B cell (primary cell): Measurements from ENCODE around the gene FYN. TPM values are rescaled to one million over a fixed set of nuclear protein-coding genes. Genes with fewer than 3 reads are reported as not detected.

ENCODE experiments used
- ATAC-seq: fragments of 200-7000 bp; cut with Tn5 transposase; one replicate; pipeline ENCODE4 v1.10.0; 2021; ENCODE audit warnings: low read depth, mild to moderate bottlenecking, moderate number of reproducible peaks, moderate library complexity
- CTCF ChIA-PET: fragments of 350-600 bp; sonication (Branson Sonifier 250); formaldehyde crosslinking; loops from one replicate; lab custom pipeline; 2021; ENCODE audit warnings: antibody characterized with exemption, inconsistent platforms; lab: Charles Lee
- POLR2A ChIA-PET: fragments of 350-600 bp; sonication (Branson Sonifier 250); formaldehyde crosslinking; loops from one replicate; lab custom pipeline; 2021; ENCODE audit warnings: antibody characterized with exemption; lab: Charles Lee
- DNase-seq: peaks from one replicate; pipeline ENCODE4 v3.0.0; 2013
- H2AFZ ChIP-seq: 2 replicates; pipeline ENCODE4 v1.6.1; 2012; ENCODE audit warnings: mild to moderate bottlenecking, low read depth, low read length; ENCODE audit not compliant: insufficient read depth, poor library complexity, severe bottlenecking
- H3K27ac ChIP-seq, 2 donors: 1 replicate in 1 of 2; 2 replicates in 1 of 2; pipeline ENCODE4 v1.5.1; 2012 to 2013; ENCODE audit warnings: low read length in 2 of 2, mild to moderate bottlenecking in 2 of 2, moderate library complexity in 1 of 2
- H3K27me3 ChIP-seq, 4 experiments: fragments of 200-600 bp in 1 of 4; sonication (generic) in 1 of 4; replicated peaks in 1 of 4; 1 replicate in 2 of 4; 2 replicates in 2 of 4; pipeline versions ENCODE4 v1.6.1 to v1.7.0; 2013 to 2016; ENCODE audit warnings: low read length in 3 of 4, mild to moderate bottlenecking in 2 of 4, mixed read lengths in 1 of 4, moderate library complexity in 1 of 4; ENCODE audit not compliant: insufficient read depth in 4 of 4, control insufficient read depth in 3 of 4; ENCODE audit errors: control extremely low read depth in 1 of 4
- H3K36me3 ChIP-seq, 2 experiments: replicated peaks in 1 of 2; 1 replicate in 1 of 2; 2 replicates in 1 of 2; pipeline versions ENCODE4 v1.6.1 to v1.7.1; 2013; ENCODE audit warnings: low read length in 1 of 2; ENCODE audit not compliant: insufficient read depth in 2 of 2, control insufficient read depth in 1 of 2; ENCODE audit errors: control extremely low read depth in 1 of 2, extremely low read depth in 1 of 2
- H3K4me1 ChIP-seq, 2 donors: fragments of 200-600 bp in 1 of 2; sonication (generic) in 1 of 2; 1 replicate in 1 of 2; 2 replicates in 1 of 2; pipeline versions ENCODE4 v1.5.1 to v1.6.1; 2013 to 2017; ENCODE audit warnings: low read length in 2 of 2; ENCODE audit not compliant: control insufficient read depth in 2 of 2, insufficient read depth in 2 of 2
- H3K4me2 ChIP-seq: replicated peaks from 2 replicates; pipeline ENCODE3; 2012; ENCODE audit warnings: mild to moderate bottlenecking, low read depth, low read length; ENCODE audit not compliant: poor library complexity, severe bottlenecking
- H3K4me3 ChIP-seq, 5 experiments: fragments of 200-600 bp in 1 of 5; sonication (generic) in 1 of 5; 1 replicate in 3 of 5; 2 replicates in 2 of 5; pipeline versions ENCODE4 v1.5.1 to v1.7.0; 2011 to 2016; ENCODE audit warnings: low read length in 4 of 5, mild to moderate bottlenecking in 4 of 5, low read depth in 2 of 5, control low read depth in 1 of 5, moderate library complexity in 1 of 5; ENCODE audit not compliant: insufficient read depth in 1 of 5; ENCODE audit errors: control extremely low read depth in 1 of 5, extremely low read depth in 1 of 5
- H3K79me2 ChIP-seq: fragments of 200-600 bp; sonication (generic); one replicate; pipeline ENCODE4 v1.6.0; 2016; ENCODE audit warnings: low read length; ENCODE audit not compliant: control insufficient read depth, insufficient read depth
- H3K9ac ChIP-seq: fragments of 200-600 bp; sonication (generic); 2 replicates; pipeline ENCODE4 v1.6.1; 2017; ENCODE audit warnings: mild to moderate bottlenecking, low read length, moderate library complexity
- H3K9me3 ChIP-seq, 3 donors: one replicate each; pipeline versions ENCODE4 v1.6.1 to v1.7.1; 2013; ENCODE audit warnings: low read length in 2 of 3; ENCODE audit not compliant: control insufficient read depth in 2 of 3, insufficient read depth in 1 of 3; ENCODE audit errors: control extremely low read depth in 1 of 3
- H4K20me1 ChIP-seq: 2 replicates; pipeline ENCODE4 v1.6.0; 2012; ENCODE audit warnings: mild to moderate bottlenecking, low read length; ENCODE audit not compliant: insufficient read depth, control insufficient read depth, poor library complexity, severe bottlenecking
- H3K27ac Mint-ChIP-seq: one replicate; pipeline ENCODE4 v1.8.0; 2021; ENCODE audit warnings: mixed read lengths
- H3K27me3 Mint-ChIP-seq: one replicate; pipeline ENCODE4 v1.8.0; 2021; ENCODE audit warnings: mixed read lengths
- H3K4me1 Mint-ChIP-seq: one replicate; pipeline ENCODE4 v1.8.0; 2021; ENCODE audit warnings: mixed read lengths
- H3K4me3 Mint-ChIP-seq: one replicate; pipeline ENCODE4 v1.8.0; 2021; ENCODE audit warnings: mixed read lengths
- H3K9me3 Mint-ChIP-seq: one replicate; pipeline ENCODE4 v1.8.0; 2022; ENCODE audit warnings: mixed read lengths; ENCODE audit not compliant: insufficient read depth
- EZH2 ChIP-seq: IDR thresholded peaks from 2 replicates; pipeline ENCODE4 v1.6.1; 2012; ENCODE audit warnings: borderline replicate concordance, low read depth, mild to moderate bottlenecking, moderate library complexity, low read length; ENCODE audit not compliant: insufficient read depth, poor library complexity, severe bottlenecking
- WGBS: methylation state at CpG from one replicate; pipeline ENCODE4 v1.1.5; 2013; ENCODE audit warnings: missing lambda C conversion rate; ENCODE audit not compliant: insufficient coverage; 5-methylcytosine and 5-hydroxymethylcytosine counted together
- intact Hi-C: fragments of 100-400 bp; cut with micrococcal nuclease; formaldehyde crosslinking; loops from one replicate; pipeline ENCODE4 v1.10.0; 2022
- polyA plus RNA-seq: library from polyadenylated mRNA; depleted of rRNA; stranded (reverse); fragments of >200 nt; gene quantifications from 2 replicates; pipeline ENCODE4 v1.2.3, GENCODE V29; 2012
- total RNA-seq, 2 donors: library from RNA; stranded (reverse); fragments of 120-200 nt in 1 of 2; gene quantifications; 1 replicate in 1 of 2; 2 replicates in 1 of 2; pipeline versions ENCODE4 v1.2.3 to v1.2.4, GENCODE V29; 2013 to 2022
- TF ChIP-seq, protein P1 (sequence below): fragments of 200-600 bp; IDR thresholded peaks from one replicate; pipeline ENCODE4 v1.8.0; 2022; ENCODE audit warnings: antibody characterized with exemption, mild to moderate bottlenecking

FYN gene
- total and polyA plus RNA-seq, 2 donors (not counting 1 experiment from before 2014, with no cell fraction given) = 54.1 to 94.0 TPM

DNA sequence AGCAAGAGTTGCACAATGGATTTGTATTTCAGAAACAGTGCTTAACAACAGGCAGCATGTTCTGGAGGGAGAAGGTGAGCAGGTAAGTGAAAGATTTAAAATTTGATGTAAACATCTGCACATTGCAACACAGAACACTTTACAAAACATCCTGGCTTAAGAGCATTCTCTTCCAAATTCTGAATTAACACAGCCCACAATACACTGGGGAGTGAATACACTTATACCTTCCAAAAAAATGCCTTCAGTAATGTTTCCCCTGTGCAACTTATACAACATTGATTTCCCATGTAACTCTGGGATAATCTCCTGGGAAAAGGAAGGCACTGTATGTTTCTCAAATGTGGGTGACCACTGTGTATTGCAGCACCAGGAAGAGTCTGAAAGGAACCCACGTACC lies 127.6 kb downstream of the FYN start:
- Histone ChIP-seq H3K27me3 (no peaks in the 10 kb centered on the region), H4K20me1 (no peaks in the 10 kb centered on the region), H3K36me3 (peaks cover 2 to 4% of the 10 kb centered on the region in 2 experiments), H3K4me2 (no peak overlapping the region), H3K9ac (no peak overlapping the region), H3K79me2 (peaks cover 30% of the 10 kb centered on the region), H3K4me1 (peaks cover 41 to 46% of the 10 kb centered on the region in 2 donors), H2AFZ (no peak overlapping the region), H3K4me3 (no peak overlapping the region), H3K27ac (no peak overlapping the region), H3K9me3 (peaks cover 0 to 3% (median 0%) of the 10 kb centered on the region in 3 donors)
- ATAC-seq (no peak), DNase-seq (no peak)
- 88% methylated on average over 1 of the region's 1 CpG for WGBS
- no peak for TF ChIP-seq EZH2
- TF ChIP-seq, protein P1, sequence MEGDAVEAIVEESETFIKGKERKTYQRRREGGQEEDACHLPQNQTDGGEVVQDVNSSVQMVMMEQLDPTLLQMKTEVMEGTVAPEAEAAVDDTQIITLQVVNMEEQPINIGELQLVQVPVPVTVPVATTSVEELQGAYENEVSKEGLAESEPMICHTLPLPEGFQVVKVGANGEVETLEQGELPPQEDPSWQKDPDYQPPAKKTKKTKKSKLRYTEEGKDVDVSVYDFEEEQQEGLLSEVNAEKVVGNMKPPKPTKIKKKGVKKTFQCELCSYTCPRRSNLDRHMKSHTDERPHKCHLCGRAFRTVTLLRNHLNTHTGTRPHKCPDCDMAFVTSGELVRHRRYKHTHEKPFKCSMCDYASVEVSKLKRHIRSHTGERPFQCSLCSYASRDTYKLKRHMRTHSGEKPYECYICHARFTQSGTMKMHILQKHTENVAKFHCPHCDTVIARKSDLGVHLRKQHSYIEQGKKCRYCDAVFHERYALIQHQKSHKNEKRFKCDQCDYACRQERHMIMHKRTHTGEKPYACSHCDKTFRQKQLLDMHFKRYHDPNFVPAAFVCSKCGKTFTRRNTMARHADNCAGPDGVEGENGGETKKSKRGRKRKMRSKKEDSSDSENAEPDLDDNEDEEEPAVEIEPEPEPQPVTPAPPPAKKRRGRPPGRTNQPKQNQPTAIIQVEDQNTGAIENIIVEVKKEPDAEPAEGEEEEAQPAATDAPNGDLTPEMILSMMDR = no peak
- ChIA-PET CTCF (interaction anchor here (1.2 to 1.5 kb wide), 2 partner anchors 23 to 36 kb away, joined by 3 to 4 read pairs; no protein-coding TSS in a partner anchor), POLR2A (no interaction called here)
- Mint-ChIP-seq H3K27me3 (no peaks in the 10 kb centered on the region), H3K9me3 (no peaks in the 10 kb centered on the region), H3K27ac (no peak overlapping the region), H3K4me3 (no peak overlapping the region), H3K4me1 (peaks cover 51% of the 10 kb centered on the region)
- intact Hi-C loops = loop anchor here (5.0 kb wide), 1 partner anchor 57 kb away; no protein-coding TSS in a partner anchor

DNA sequence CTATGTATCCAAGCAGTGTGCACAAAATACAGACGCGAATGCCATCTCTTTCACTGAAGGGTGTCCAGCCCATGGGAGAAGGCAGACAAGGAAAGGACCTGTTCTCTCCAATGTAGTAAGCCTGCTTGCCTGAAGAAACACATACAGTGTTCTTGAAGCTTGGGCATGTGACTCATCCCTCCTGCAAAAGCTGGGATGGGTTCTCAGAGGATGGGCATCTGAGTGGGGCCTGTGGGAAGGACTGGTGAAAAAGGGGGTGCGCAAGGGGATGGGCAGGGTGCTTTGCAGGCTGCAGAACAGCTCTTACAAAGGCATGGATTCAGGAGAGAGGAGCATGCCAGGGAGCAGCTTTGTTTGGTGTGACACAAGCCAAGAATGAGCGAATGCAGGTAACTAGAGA lies 128.1 kb downstream of the FYN start:
- H3K9ac ChIP-seq = no peak overlapping the region
- H3K27me3 Mint-ChIP-seq = no peaks in the 10 kb centered on the region
- ChIA-PET CTCF (interaction anchor here (1.2 to 1.5 kb wide), 2 partner anchors 22 to 36 kb away, joined by 3 to 4 read pairs; no protein-coding TSS in a partner anchor), POLR2A (no interaction called here)
- no peak for DNase-seq
- H3K27me3 ChIP-seq = no peaks in the 10 kb centered on the region
- no peak overlapping the region for H3K27ac ChIP-seq
- no peak overlapping the region for H3K4me3 ChIP-seq
- intact Hi-C loops = loop anchor here (5.0 kb wide), 1 partner anchor 57 kb away; no protein-coding TSS in a partner anchor
- TF ChIP-seq, protein P1 = no peak
- no peak for TF ChIP-seq EZH2
- no peak for ATAC-seq
- H3K79me2 ChIP-seq = peaks cover 26% of the 10 kb centered on the region
- no peak overlapping the region for H3K4me3 Mint-ChIP-seq
- H3K4me2 ChIP-seq = no peak overlapping the region
- 100% methylated on average over 4 of the region's 4 CpGs for WGBS
- no peak overlapping the region for H3K27ac Mint-ChIP-seq
- H3K36me3 ChIP-seq = peaks cover 2 to 4% of the 10 kb centered on the region in 2 experiments
- H3K4me1 Mint-ChIP-seq = peaks cover 51% of the 10 kb centered on the region
- H2AFZ ChIP-seq = no peak overlapping the region
- peaks cover 0 to 3% (median 0%) of the 10 kb centered on the region in 3 donors for H3K9me3 ChIP-seq
- peaks cover 41 to 46% of the 10 kb centered on the region in 2 donors for H3K4me1 ChIP-seq
- H3K9me3 Mint-ChIP-seq = no peaks in the 10 kb centered on the region
- no peaks in the 10 kb centered on the region for H4K20me1 ChIP-seq
